ENCODE measurements around the gene AUH.

- no peak for TF ChIP-seq CTCF (IDR thresholded peaks at IDR 0.05)
- TF ChIP-seq ZFX (IDR thresholded peaks at IDR 0.05; ENCODE audit: borderline replicate concordance), result no peak
Measured at GRCh38 chr9:91338681-91339080, 23.0 kb downstream of the AUH start.

Data from 22Rv1 (cell line).